Endothelial cell of umbilical vein (primary cell): ENCODE results near the gene FUCA2. TPM values are rescaled to one million over a fixed set of nuclear protein-coding genes. Genes with fewer than 3 reads are reported as not detected.

ENCODE experiments used
- BruUV-seq: library from RNA; stranded (reverse); fragments of 400-500 nt; replicated peaks from 2 replicates; lab custom pipeline; 2021; lab: Mats Ljungman, UMichigan
- CTCF ChIA-PET: fragments of 300-600, 350-600 bp; sonication (Branson Sonifier 250); formaldehyde crosslinking; loops from one replicate; lab custom pipeline; 2021; ENCODE audit warnings: antibody characterized with exemption, inconsistent platforms; lab: Charles Lee
- POLR2A ChIA-PET: fragments of 300-600, 350-600 bp; sonication (Branson Sonifier 250); formaldehyde crosslinking; loops from one replicate; lab custom pipeline; 2021; ENCODE audit warnings: antibody characterized with exemption, inconsistent platforms; lab: Charles Lee
- DNase-seq: peaks from one replicate; pipeline ENCODE4 v3.0.0-alpha.2; 2011; ENCODE audit warnings: low read depth, low spot score
- FAIRE-seq: peaks from 2 replicates; lab custom pipeline; 2011; peaks lifted over from hg19 to GRCh38; lab: Jason Lieb, UNC
- H2AFZ ChIP-seq: 2 replicates; pipeline ENCODE4 v1.6.0; 2012; ENCODE audit warnings: low read depth, low read length, control low read depth, inconsistent platforms
- H3K27ac ChIP-seq: 2 replicates; pipeline ENCODE4 v1.5.1; 2011; ENCODE audit warnings: low read depth, mild to moderate bottlenecking, control low read depth, low read length, moderate library complexity; ENCODE audit not compliant: insufficient read depth
- H3K27me3 ChIP-seq, 2 experiments: 2 replicates each; pipeline versions ENCODE4 v1.6.0 to v1.6.1; 2011; ENCODE audit warnings: low read length in 2 of 2, mixed read lengths in 1 of 2; ENCODE audit not compliant: control insufficient read depth in 2 of 2, insufficient read depth in 2 of 2
- H3K36me3 ChIP-seq, 2 experiments: 2 replicates in 1 of 2; 3 replicates in 1 of 2; pipeline ENCODE4 v1.5.1; 2011; ENCODE audit warnings: low read length in 2 of 2, mild to moderate bottlenecking in 1 of 2, moderate library complexity in 1 of 2; ENCODE audit not compliant: control insufficient read depth in 2 of 2, insufficient read depth in 2 of 2; ENCODE audit errors: extremely low read depth in 1 of 2
- H3K4me1 ChIP-seq: 3 replicates; pipeline ENCODE4 v1.5.1; 2011; ENCODE audit warnings: mild to moderate bottlenecking, low read length; ENCODE audit not compliant: control insufficient read depth, insufficient read depth; ENCODE audit errors: extremely low read depth
- H3K4me2 ChIP-seq: 2 replicates; pipeline ENCODE4 v1.6.1; 2011; ENCODE audit warnings: low read length, control low read depth, mixed read lengths; ENCODE audit not compliant: insufficient read depth
- H3K4me3 ChIP-seq, 3 experiments: fragments of 200-600 bp in 1 of 3; sonication (generic), shearing (Covaris generic) in 1 of 3; replicated peaks in 1 of 3; 2 replicates each; pipeline ENCODE4 v1.5.1; 2011 to 2016; ENCODE audit warnings: control low read depth in 3 of 3, low read length in 3 of 3, mild to moderate bottlenecking in 2 of 3, inconsistent platforms in 1 of 3, low read depth in 1 of 3, moderate library complexity in 1 of 3; ENCODE audit not compliant: insufficient read depth in 1 of 3
- H3K79me2 ChIP-seq: 2 replicates; pipeline ENCODE4 v1.6.0; 2012; ENCODE audit warnings: low read length, inconsistent platforms; ENCODE audit not compliant: control insufficient read depth, insufficient read depth
- H3K9ac ChIP-seq: replicated peaks from 2 replicates; pipeline ENCODE3; 2011; ENCODE audit warnings: low read length, control low read depth; ENCODE audit not compliant: insufficient read depth; ENCODE audit errors: extremely low read depth
- H3K9me1 ChIP-seq: replicated peaks from 3 replicates; pipeline ENCODE4 v1.6.0; 2011; ENCODE audit warnings: mild to moderate bottlenecking, low read length; ENCODE audit not compliant: control insufficient read depth, insufficient read depth; ENCODE audit errors: extremely low read depth
- H3K9me3 ChIP-seq: replicated peaks from 2 replicates; pipeline ENCODE4 v1.5.1; 2012; ENCODE audit warnings: low read length, inconsistent platforms; ENCODE audit not compliant: control insufficient read depth, insufficient read depth
- H4K20me1 ChIP-seq: replicated peaks from 2 replicates; pipeline ENCODE3; 2011; ENCODE audit warnings: mild to moderate bottlenecking, low read length; ENCODE audit not compliant: control insufficient read depth, insufficient read depth; ENCODE audit errors: extremely low read depth
- EZH2 ChIP-seq: IDR thresholded peaks from 2 replicates; pipeline ENCODE4 v1.6.1; 2012; ENCODE audit warnings: borderline replicate concordance, low read depth, mild to moderate bottlenecking, moderate library complexity, low read length, inconsistent platforms; ENCODE audit not compliant: severe bottlenecking
- FOS ChIP-seq: IDR thresholded peaks from 2 replicates; pipeline ENCODE4 v1.6.1; 2011; ENCODE audit warnings: mild to moderate bottlenecking, low read length, moderate library complexity, borderline replicate concordance; ENCODE audit not compliant: insufficient read depth
- GATA2 ChIP-seq: IDR thresholded peaks from 2 replicates; pipeline ENCODE4 v1.7.0; 2011; ENCODE audit warnings: low read depth, mild to moderate bottlenecking, moderate library complexity, mixed read lengths, low read length; ENCODE audit not compliant: insufficient read length, insufficient read depth
- JUN ChIP-seq: IDR thresholded peaks from 2 replicates; pipeline ENCODE4 v1.6.1; 2011; ENCODE audit warnings: borderline replicate concordance, low read depth; ENCODE audit not compliant: insufficient read length, insufficient read depth
- MAX ChIP-seq: IDR thresholded peaks from 2 replicates; pipeline ENCODE4 v1.6.1; 2011; ENCODE audit not compliant: insufficient read depth, insufficient read length
- MYC ChIP-seq: IDR thresholded peaks from one replicate; pipeline ENCODE4 v1.6.1; 2011; ENCODE audit warnings: mild to moderate bottlenecking, low read depth, low read length
- POLR2A ChIP-seq: IDR thresholded peaks from 2 replicates; pipeline ENCODE4 v1.6.1; 2012; ENCODE audit warnings: low read depth, mild to moderate bottlenecking, control low read depth, low read length
- POLR2AphosphoS5 ChIP-seq: IDR thresholded peaks from 2 replicates; pipeline ENCODE4 v1.6.1; 2012; ENCODE audit warnings: low read depth, mild to moderate bottlenecking, control low read depth, low read length, moderate library complexity; ENCODE audit not compliant: insufficient read depth
- dilution Hi-C: fragments of 300-500 bp; cut with MboI; formaldehyde crosslinking; loops from one replicate; pipeline ENCODE4 v1.15.0; 2019; ENCODE audit warnings: low sequenced_read_pairs; ENCODE audit not compliant: extremely low pct_ligation_motif_present
- intact Hi-C: fragments of 100-400 bp; cut with micrococcal nuclease; formaldehyde crosslinking; loops from one replicate; pipeline ENCODE4 v1.10.0; 2022
- polyA plus RNA-seq, 4 experiments: library from polyadenylated mRNA; depleted of rRNA in 3 of 4; stranded (reverse) in 3 of 4; unstranded in 1 of 4; fragments of >200 nt; gene quantifications; 2 replicates each; pipeline versions ENCODE4 v1.2.1 to v1.2.3, GENCODE V29; 2011 to 2012; ENCODE audit warnings: missing spikeins in 1 of 4
- total RNA-seq: library from RNA; stranded (reverse); gene quantifications from 2 replicates; pipeline ENCODE4 v1.2.3, GENCODE V29; 2021
- TF ChIP-seq, protein P1 (sequence below), 2 donors: IDR thresholded peaks; 1 replicate in 1 of 2; 2 replicates in 1 of 2; pipeline ENCODE4 v1.5.1; 2011; ENCODE audit warnings: low read length in 2 of 2, mild to moderate bottlenecking in 2 of 2, moderate library complexity in 2 of 2, control low read depth in 1 of 2, inconsistent platforms in 1 of 2, low read depth in 1 of 2; ENCODE audit not compliant: insufficient read depth in 1 of 2; ENCODE audit errors: extremely low read depth in 1 of 2

Gene FUCA2
- total and polyA plus RNA-seq, 2 donors (not counting 3 experiments of a cell fraction or from before 2014, with no cell fraction given), result 29.7 to 80.9 TPM

GRCh38 chr6:143559051-143559660, 47.6 kb upstream of the FUCA2 start:
- DNase-seq, result no peak
- Histone ChIP-seq H3K27ac (no peak overlapping the region), H4K20me1 (no peaks in the 10 kb centered on the region), H3K9ac (no peak overlapping the region), H3K4me1 (peaks cover 7% of the 10 kb centered on the region), H3K4me3 (no peak overlapping the region), H3K9me3 (no peaks in the 10 kb centered on the region), H3K4me2 (no peak overlapping the region), H3K27me3 (no peaks in the 10 kb centered on the region), H3K9me1 (no peaks in the 10 kb centered on the region), H2AFZ (no peak overlapping the region), H3K36me3 (no peaks in the 10 kb centered on the region), H3K79me2 (no peaks in the 10 kb centered on the region)
- BruUV-seq, result no TSS peak
- dilution Hi-C loops (no loop called here), intact Hi-C loops (no loop called here)
- TF ChIP-seq POLR2AphosphoS5 (no peak), MYC (no peak), JUN (no peak), EZH2 (no peak)
- TF ChIP-seq, protein P1, sequence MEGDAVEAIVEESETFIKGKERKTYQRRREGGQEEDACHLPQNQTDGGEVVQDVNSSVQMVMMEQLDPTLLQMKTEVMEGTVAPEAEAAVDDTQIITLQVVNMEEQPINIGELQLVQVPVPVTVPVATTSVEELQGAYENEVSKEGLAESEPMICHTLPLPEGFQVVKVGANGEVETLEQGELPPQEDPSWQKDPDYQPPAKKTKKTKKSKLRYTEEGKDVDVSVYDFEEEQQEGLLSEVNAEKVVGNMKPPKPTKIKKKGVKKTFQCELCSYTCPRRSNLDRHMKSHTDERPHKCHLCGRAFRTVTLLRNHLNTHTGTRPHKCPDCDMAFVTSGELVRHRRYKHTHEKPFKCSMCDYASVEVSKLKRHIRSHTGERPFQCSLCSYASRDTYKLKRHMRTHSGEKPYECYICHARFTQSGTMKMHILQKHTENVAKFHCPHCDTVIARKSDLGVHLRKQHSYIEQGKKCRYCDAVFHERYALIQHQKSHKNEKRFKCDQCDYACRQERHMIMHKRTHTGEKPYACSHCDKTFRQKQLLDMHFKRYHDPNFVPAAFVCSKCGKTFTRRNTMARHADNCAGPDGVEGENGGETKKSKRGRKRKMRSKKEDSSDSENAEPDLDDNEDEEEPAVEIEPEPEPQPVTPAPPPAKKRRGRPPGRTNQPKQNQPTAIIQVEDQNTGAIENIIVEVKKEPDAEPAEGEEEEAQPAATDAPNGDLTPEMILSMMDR (IDR thresholded peaks at IDR 0.05; ENCODE audit: extremely low read depth in 1 of 2, insufficient read depth in 1 of 2, low read depth in 1 of 2, low read length in 2 of 2), result no peak
- POLR2A ChIA-PET, result no interaction called here
- CTCF ChIA-PET, result no interaction called here
- no peak for FAIRE-seq

GRCh38 chr6:143556529-143556928, 45.0 kb upstream of the FUCA2 start:
- no peaks in the 10 kb centered on the region for H3K79me2 ChIP-seq
- POLR2A ChIA-PET, result no interaction called here
- FAIRE-seq (no peak), DNase-seq (no peak)
- no peaks in the 10 kb centered on the region for H3K9me3 ChIP-seq
- no peaks in the 10 kb centered on the region for H3K27me3 ChIP-seq
- no peak overlapping the region for H2AFZ ChIP-seq
- no peak overlapping the region for H3K27ac ChIP-seq
- no peaks in the 10 kb centered on the region for H3K9me1 ChIP-seq
- BruUV-seq, result no TSS peak
- no peaks in the 10 kb centered on the region for H4K20me1 ChIP-seq
- H3K4me2 ChIP-seq, result no peak overlapping the region
- CTCF ChIA-PET, result interaction anchor here (1.6 kb wide), 1 partner anchor 424 kb away, joined by 3 read pairs; no protein-coding TSS in a partner anchor
- TF ChIP-seq MYC (no peak), POLR2A (no peak), EZH2 (no peak), GATA2 (no peak), FOS (no peak), MAX (no peak), JUN (no peak), POLR2AphosphoS5 (no peak)
- TF ChIP-seq, protein P1 (IDR thresholded peaks at IDR 0.05; ENCODE audit: extremely low read depth in 1 of 2, insufficient read depth in 1 of 2, low read depth in 1 of 2, low read length in 2 of 2), result no peak
- no peak overlapping the region for H3K4me3 ChIP-seq
- no peak overlapping the region for H3K9ac ChIP-seq
- dilution Hi-C loops, result no loop called here
- intact Hi-C loops, result no loop called here
- H3K4me1 ChIP-seq, result peaks cover 7% of the 10 kb centered on the region
- H3K36me3 ChIP-seq, result no peaks in the 10 kb centered on the region
